Progenitor cell of endocrine pancreas (in vitro differentiated cells): ENCODE data around the gene MFAP4. TPM values are rescaled to one million over a fixed set of nuclear protein-coding genes. Genes with fewer than 3 reads are reported as not detected.
A peak's percentile ranks its signal among the peaks of the same experiment; 100 is the strongest.

Experiments
- DNase-seq: peaks from one replicate; pipeline ENCODE4 v3.0.0; 2021; ENCODE audit warnings: low spot score; ENCODE audit not compliant: unreplicated experiment
- H3K27ac Mint-ChIP-seq: 2 replicates; pipeline ENCODE4 v1.8.0; 2021; ENCODE audit warnings: mild to moderate bottlenecking, moderate library complexity, mixed read lengths
- H3K27me3 Mint-ChIP-seq: 2 replicates; pipeline ENCODE4 v1.8.0; 2021; ENCODE audit warnings: mixed read lengths
- H3K36me3 Mint-ChIP-seq: 2 replicates; pipeline ENCODE4 v1.8.0; 2022; ENCODE audit warnings: mixed read lengths; ENCODE audit not compliant: insufficient read depth
- H3K4me1 Mint-ChIP-seq: 2 replicates; pipeline ENCODE4 v1.8.0; 2021; ENCODE audit warnings: low read depth, mixed read lengths
- H3K4me3 Mint-ChIP-seq: 2 replicates; pipeline ENCODE4 v1.8.0; 2021; ENCODE audit warnings: low read depth, mild to moderate bottlenecking, moderate library complexity, mixed read lengths
- H3K9me3 Mint-ChIP-seq: 2 replicates; pipeline ENCODE4 v1.8.0; 2021; ENCODE audit warnings: low read depth, mixed read lengths
- CTCF ChIP-seq: fragments of 200-600 bp; sonication (generic); IDR thresholded peaks from one replicate; pipeline ENCODE4 v1.5.0; 2021; ENCODE audit warnings: antibody characterized with exemption, mild to moderate bottlenecking; ENCODE audit not compliant: unreplicated experiment
- total RNA-seq: library from RNA; stranded (reverse); gene quantifications from 2 replicates; pipeline ENCODE4 v1.2.1, GENCODE V29; 2021

Gene MFAP4
- total RNA-seq, 1 donor from 2014 or later: 2.3 TPM

GRCh38 chr17:19363460-19364035 is 23.4 kb downstream of the MFAP4 start:
- H3K9me3 Mint-ChIP-seq: no peaks in the 10 kb centered on the region
- H3K4me1 Mint-ChIP-seq: peaks cover 10% of the 10 kb centered on the region
- H3K4me3 Mint-ChIP-seq: peak overlapping the region; percentile 88
- DNase-seq: no peak
- H3K27me3 Mint-ChIP-seq: peaks cover 3% of the 10 kb centered on the region
- H3K36me3 Mint-ChIP-seq: no peaks in the 10 kb centered on the region
- no peak overlapping the region for H3K27ac Mint-ChIP-seq
- TF ChIP-seq CTCF: no peak

GRCh38 chr17:19363114-19363438 is 23.9 kb downstream of the MFAP4 start:
- Mint-ChIP-seq H3K36me3 (no peaks in the 10 kb centered on the region), H3K4me3 (peak overlapping the region; percentile 88), H3K4me1 (peaks cover 10% of the 10 kb centered on the region), H3K27me3 (peaks cover 3% of the 10 kb centered on the region), H3K27ac (no peak overlapping the region), H3K9me3 (no peaks in the 10 kb centered on the region)
- no peak for DNase-seq
- no peak for TF ChIP-seq CTCF

- Mint-ChIP-seq H3K9me3 (no peaks in the 10 kb centered on the region), H3K36me3 (no peaks in the 10 kb centered on the region), H3K27ac (peak within 1 kb of the TSS; percentile 95), H3K4me1 (peaks cover 10% of the 10 kb centered on the region), H3K27me3 (peaks cover 3% of the 10 kb centered on the region), H3K4me3 (peak within 1 kb of the TSS; percentile 88)
- peak; percentile 99 for TF ChIP-seq CTCF
- DNase-seq: peak; percentile 94
Measured at GRCh38 chr17:19362277-19363113, 24.5 kb downstream of the MFAP4 start, which contains the start of gene B9D1. Gene B9D1 (minus strand): TSS chr17:19362723. CDS start chr17:19362569, 154 bp downstream.

- Mint-ChIP-seq H3K36me3 (peaks cover under 1% of the 10 kb centered on the region), H3K4me3 (peak overlapping the region; percentile 88), H3K9me3 (no peaks in the 10 kb centered on the region), H3K27ac (peak overlapping the region; percentile 89), H3K27me3 (peaks cover 3% of the 10 kb centered on the region), H3K4me1 (peaks cover 10% of the 10 kb centered on the region)
- no peak for DNase-seq
- TF ChIP-seq CTCF: no peak
Measured at GRCh38 chr17:19361944-19362276, 25.1 kb downstream of the MFAP4 start.

GRCh38 chr17:19361326-19361725 is 25.7 kb downstream of the MFAP4 start:
- peaks cover 3% of the 10 kb centered on the region for H3K27me3 Mint-ChIP-seq
- TF ChIP-seq CTCF: no peak

More at GRCh38 chr17:19361326-19361725, 25.7 kb downstream of the MFAP4 start:
- H3K4me1 Mint-ChIP-seq: peaks cover 10% of the 10 kb centered on the region
- DNase-seq: no peak
- H3K9me3 Mint-ChIP-seq: no peaks in the 10 kb centered on the region
- H3K27ac Mint-ChIP-seq: no peak overlapping the region
- H3K36me3 Mint-ChIP-seq: peaks cover 2% of the 10 kb centered on the region
- H3K4me3 Mint-ChIP-seq: peak overlapping the region; percentile 72
